Choroid plexus epithelial cell (primary cell): ENCODE data around the gene ZNF467.

Experiments
- DNase-seq: peaks from one replicate; pipeline ENCODE4 v3.0.0-alpha.2; 2010; ENCODE audit warnings: low read depth
- H3K4me3 ChIP-seq: 2 replicates; pipeline ENCODE4 v1.5.1; 2011; ENCODE audit warnings: low read depth, mild to moderate bottlenecking, control low read depth, low read length, moderate library complexity
- CTCF ChIP-seq: conservative IDR thresholded peaks from 2 replicates; pipeline ENCODE4 v1.5.1; 2011; ENCODE audit warnings: low read depth, mild to moderate bottlenecking, control low read depth, inconsistent platforms, low read length, moderate library complexity

The ZNF467 gene

GRCh38 chr7:149809215-149809614 is 35.8 kb upstream of the ZNF467 start:
- H3K4me3 ChIP-seq, result no peak overlapping the region
- TF ChIP-seq CTCF, result no peak
- DNase-seq, result no peak

GRCh38 chr7:149808311-149808710 is 34.9 kb upstream of the ZNF467 start:
- H3K4me3 ChIP-seq, result no peak overlapping the region
- TF ChIP-seq CTCF, result no peak
- no peak for DNase-seq

GRCh38 chr7:149806726-149807125 is 33.3 kb upstream of the ZNF467 start:
- no peak for TF ChIP-seq CTCF
- no peak for DNase-seq
- H3K4me3 ChIP-seq, result no peak overlapping the region

GRCh38 chr7:149804106-149804505 is 30.7 kb upstream of the ZNF467 start:
- no peak overlapping the region for H3K4me3 ChIP-seq
- no peak for DNase-seq
- no peak for TF ChIP-seq CTCF

- no peak overlapping the region for H3K4me3 ChIP-seq
- TF ChIP-seq CTCF, result no peak
- no peak for DNase-seq
These were observed 30.2 kb upstream of the ZNF467 start for GRCh38 chr7:149803551-149804074.

GRCh38 chr7:149802966-149803365 is 29.6 kb upstream of the ZNF467 start:
- no peak for DNase-seq
- H3K4me3 ChIP-seq, result no peak overlapping the region
- no peak for TF ChIP-seq CTCF

- TF ChIP-seq CTCF, result no peak
- no peak for DNase-seq
- H3K4me3 ChIP-seq, result no peak overlapping the region
These were observed 28.4 kb upstream of the ZNF467 start for GRCh38 chr7:149801816-149802215.
